Retinal pigment epithelial cell (primary cell): Measurements from ENCODE around the gene RB1.

Experiments
- DNase-seq: peaks from one replicate; pipeline ENCODE4 v3.0.0-alpha.2; 2010; ENCODE audit warnings: low read depth
- H3K4me3 ChIP-seq: 2 replicates; pipeline ENCODE4 v1.5.1; 2011; ENCODE audit warnings: mild to moderate bottlenecking, low read length, control low read depth, moderate library complexity
- CTCF ChIP-seq: conservative IDR thresholded peaks from 2 replicates; pipeline ENCODE4 v1.5.1; 2011; ENCODE audit warnings: low read depth, low read length, control low read depth, inconsistent platforms

RB1 gene

GRCh38 chr13:48518083-48518482 is 214.5 kb downstream of the RB1 start:
- no peak for TF ChIP-seq CTCF
- H3K4me3 ChIP-seq = no peak overlapping the region
- no peak for DNase-seq

GRCh38 chr13:48526286-48526685 is 222.7 kb downstream of the RB1 start:
- H3K4me3 ChIP-seq = no peak overlapping the region
- DNase-seq = no peak
- no peak for TF ChIP-seq CTCF

- no peak for TF ChIP-seq CTCF
- H3K4me3 ChIP-seq = no peak overlapping the region
- DNase-seq = peak; percentile 10
Measured at GRCh38 chr13:48527955-48528354, 224.4 kb downstream of the RB1 start.

GRCh38 chr13:48528720-48529119 is 225.2 kb downstream of the RB1 start:
- no peak for DNase-seq
- H3K4me3 ChIP-seq = no peak overlapping the region
- no peak for TF ChIP-seq CTCF

- DNase-seq = no peak
- H3K4me3 ChIP-seq = no peak overlapping the region
- TF ChIP-seq CTCF = no peak
Measured at GRCh38 chr13:48530833-48531232, 227.3 kb downstream of the RB1 start.
